GM12892 (cell line): ENCODE measurements around the gene TRIM8.

Experiments
- POLR2A ChIP-seq: IDR thresholded peaks from 2 replicates; pipeline ENCODE4 v1.6.1; 2011; ENCODE audit warnings: low read depth, low read length, control low read depth
- POLR2AphosphoS5 ChIP-seq: IDR thresholded peaks from 2 replicates; pipeline ENCODE4 v1.6.1; 2011; ENCODE audit warnings: low read depth, low read length, control low read depth
- TAF1 ChIP-seq: IDR thresholded peaks from 2 replicates; pipeline ENCODE4 v1.6.1; 2011; ENCODE audit warnings: low read depth, mild to moderate bottlenecking, control low read depth, low read length, borderline replicate concordance

- no peak for TF ChIP-seq POLR2A
- no peak for TF ChIP-seq TAF1
- no peak for TF ChIP-seq POLR2AphosphoS5
Measured at GRCh38 chr10:102669206-102670064, 25.2 kb downstream of the TRIM8 start.
